Measurements from ENCODE around the gene CDA.

DNA sequence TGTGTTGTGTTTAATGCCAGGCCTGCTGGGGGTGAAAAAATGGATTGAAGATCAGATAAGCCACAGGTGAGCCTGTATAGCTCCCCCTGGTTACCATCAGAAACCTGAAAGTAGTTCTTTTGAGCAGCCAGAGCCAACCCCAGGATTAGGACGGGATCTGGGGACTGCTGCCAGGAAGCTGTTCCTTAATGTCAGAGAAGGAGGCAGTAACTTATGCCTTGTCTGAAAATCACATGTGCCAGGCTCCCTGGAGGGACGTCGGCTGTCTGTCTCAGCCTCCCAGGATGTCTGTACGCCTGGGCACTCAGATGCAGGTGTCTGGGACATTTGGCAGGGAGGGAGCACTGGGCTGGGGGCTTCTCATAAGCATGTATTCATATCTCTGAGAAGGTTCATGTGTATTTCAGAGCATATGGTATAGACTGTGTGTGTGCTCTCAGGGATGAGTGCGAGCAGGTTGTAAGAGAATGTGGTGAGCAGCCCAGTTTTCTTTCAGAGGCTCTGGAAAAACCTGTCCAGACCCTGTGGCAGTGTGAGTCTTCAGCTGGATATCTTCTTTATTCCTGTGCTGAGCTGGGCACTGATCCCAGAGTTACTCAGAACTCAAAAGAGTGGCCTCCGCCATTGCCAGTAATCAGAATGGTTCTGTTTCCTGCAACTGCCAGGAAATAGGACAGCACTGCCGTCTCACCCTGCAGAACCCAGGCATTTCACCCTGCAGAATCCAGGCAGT, 33.7 kb upstream of the CDA start:
- TF ChIP-seq, protein P1, sequence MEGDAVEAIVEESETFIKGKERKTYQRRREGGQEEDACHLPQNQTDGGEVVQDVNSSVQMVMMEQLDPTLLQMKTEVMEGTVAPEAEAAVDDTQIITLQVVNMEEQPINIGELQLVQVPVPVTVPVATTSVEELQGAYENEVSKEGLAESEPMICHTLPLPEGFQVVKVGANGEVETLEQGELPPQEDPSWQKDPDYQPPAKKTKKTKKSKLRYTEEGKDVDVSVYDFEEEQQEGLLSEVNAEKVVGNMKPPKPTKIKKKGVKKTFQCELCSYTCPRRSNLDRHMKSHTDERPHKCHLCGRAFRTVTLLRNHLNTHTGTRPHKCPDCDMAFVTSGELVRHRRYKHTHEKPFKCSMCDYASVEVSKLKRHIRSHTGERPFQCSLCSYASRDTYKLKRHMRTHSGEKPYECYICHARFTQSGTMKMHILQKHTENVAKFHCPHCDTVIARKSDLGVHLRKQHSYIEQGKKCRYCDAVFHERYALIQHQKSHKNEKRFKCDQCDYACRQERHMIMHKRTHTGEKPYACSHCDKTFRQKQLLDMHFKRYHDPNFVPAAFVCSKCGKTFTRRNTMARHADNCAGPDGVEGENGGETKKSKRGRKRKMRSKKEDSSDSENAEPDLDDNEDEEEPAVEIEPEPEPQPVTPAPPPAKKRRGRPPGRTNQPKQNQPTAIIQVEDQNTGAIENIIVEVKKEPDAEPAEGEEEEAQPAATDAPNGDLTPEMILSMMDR (IDR thresholded peaks at IDR 0.05): no peak
- no peak for TF ChIP-seq POLR2A (IDR thresholded peaks at IDR 0.05)

Data from stomach (tissue), 4 donors.